Spleen (tissue), 11 donors: ENCODE results near the gene ZNF500. TPM values are rescaled to one million over a fixed set of nuclear protein-coding genes. Genes with fewer than 3 reads are reported as not detected.

Experiments
- DNase-seq: peaks from one replicate; pipeline ENCODE4 v3.0.0-alpha.2; 2020
- H3K27ac ChIP-seq, 8 donors: fragments of 200-600 bp; sonication (generic) in 7 of 8; 1 replicate in 4 of 8; 2 replicates in 4 of 8; pipeline versions ENCODE4 v1.5.0 to v1.8.0; 2016 to 2021; ENCODE audit warnings: inconsistent platforms in 4 of 8, mild to moderate bottlenecking in 4 of 8, moderate library complexity in 1 of 8
- H3K27me3 ChIP-seq, 7 donors: fragments of 200-600 bp; sonication (generic) in 6 of 7; replicated peaks in 1 of 7; 1 replicate in 4 of 7; 2 replicates in 3 of 7; pipeline versions ENCODE4 v1.5.0 to v1.8.0; 2016 to 2021; ENCODE audit warnings: inconsistent platforms in 3 of 7, mild to moderate bottlenecking in 1 of 7
- H3K36me3 ChIP-seq, 6 donors: fragments of 200-600 bp; sonication (generic) in 5 of 6; 1 replicate in 4 of 6; 2 replicates in 2 of 6; pipeline versions ENCODE4 v1.5.0 to v1.8.0; 2016 to 2021; ENCODE audit warnings: inconsistent platforms in 2 of 6
- H3K4me1 ChIP-seq, 6 donors: fragments of 200-600 bp; sonication (generic) in 5 of 6; 1 replicate in 3 of 6; 2 replicates in 3 of 6; pipeline versions ENCODE4 v1.5.0 to v1.8.0; 2016 to 2021; ENCODE audit warnings: inconsistent platforms in 3 of 6
- H3K4me3 ChIP-seq, 8 donors: fragments of 200-600 bp; sonication (generic) in 7 of 8; 1 replicate in 4 of 8; 2 replicates in 4 of 8; pipeline versions ENCODE4 v1.5.0 to v1.8.0; 2016 to 2021; ENCODE audit warnings: inconsistent platforms in 4 of 8, mild to moderate bottlenecking in 4 of 8, moderate library complexity in 2 of 8
- H3K9me3 ChIP-seq, 8 donors: fragments of 200-600 bp; sonication (generic) in 7 of 8; 1 replicate in 4 of 8; 2 replicates in 4 of 8; pipeline versions ENCODE4 v1.5.0 to v1.8.0; 2016 to 2021; ENCODE audit warnings: inconsistent platforms in 4 of 8
- CTCF ChIP-seq, 11 experiments: fragments of 200-600 bp in 7 of 11; fragments of 450-650 bp in 4 of 11; sonication (generic) in 4 of 11; IDR thresholded peaks in 8 of 11; conservative IDR thresholded peaks in 3 of 11; 1 replicate in 7 of 11; 2 replicates in 4 of 11; pipeline versions ENCODE4 v1.4.0 to v1.8.0; 2016 to 2021; ENCODE audit warnings: antibody characterized with exemption in 11 of 11, inconsistent platforms in 4 of 11, mild to moderate bottlenecking in 1 of 11
- POLR2A ChIP-seq, 3 donors: fragments of 450-650 bp; IDR thresholded peaks; one replicate each; pipeline ENCODE4 v1.5.1; 2017; ENCODE audit warnings: antibody characterized with exemption in 3 of 3, mild to moderate bottlenecking in 1 of 3
- POLR2AphosphoS5 ChIP-seq, 3 donors: sonication (generic); formaldehyde crosslinking; IDR thresholded peaks; one replicate each; pipeline ENCODE4 v1.5.1; 2017; ENCODE audit warnings: antibody characterized with exemption in 3 of 3
- WGBS, 5 donors: extraction: QIAGEN DNeasy Blood & Tissue Kit in 3 of 5; methylation state at CpG; one replicate each; pipeline versions ENCODE4 v1.1.5 to v1.1.7; 2013 to 2018; 5-methylcytosine and 5-hydroxymethylcytosine counted together
- intact Hi-C: fragments of 100-400 bp; cut with DNase I; formaldehyde crosslinking; loops from one replicate; pipeline ENCODE4 v1.15.0; 2023; ENCODE audit warnings: low total_unique reads
- polyA plus RNA-seq, 3 donors: library from polyadenylated mRNA; stranded (reverse); fragments of 200-250 nt; gene quantifications; one replicate each; pipeline ENCODE4 v1.2.1, GENCODE V29; 2013
- total RNA-seq, 7 donors: library from RNA; depleted of rRNA in 3 of 7; stranded (reverse); fragments of >200 nt in 3 of 7; fragmentation: NEBNext Ultra II Directional in 4 of 7; extraction: Animal tissue kit (Norgen Biotek cat#: 25700) in 4 of 7; gene quantifications; one replicate each; pipeline versions ENCODE4 v1.1.0 to v1.2.1, GENCODE V29; 2016 to 2021
- donor health status: healthy with polysubstance abuse.
- donor health status: DM: no; HTN: no; CAD: no; lungs with moderate emphysema.
- donor health status: DM: no; HTN: no; CAD: no.
- donor health status: Bipolar disorder and iron deficiency.
- donor health status: healthy.
- donor health status: DM: no; HTN: no; CAD: no.
- donor health status: DM: yes; HTN: yes; CAD: no.

The ZNF500 gene
- total and polyA plus RNA-seq, 10 donors, result 2.5 to 32.3 (median 19.0) TPM

GRCh38 chr16:4748682-4749411 lies 18.1 kb downstream of the ZNF500 start:
- H3K4me3 ChIP-seq, result no peak overlapping the region
- peak overlapping the region in 3 of 8 donors; percentile 2 to 65 (median 33) for H3K27ac ChIP-seq
- H3K4me1 ChIP-seq, result peaks cover 0 to 34% (median 10%) of the 10 kb centered on the region in 6 donors
- TF ChIP-seq POLR2AphosphoS5 (IDR thresholded peaks at IDR 0.05) (peak in 2 of 3 donors; percentile 13 to 34), CTCF (IDR thresholded peaks at IDR 0.05 in 8 of 11, conservative IDR thresholded peaks at IDR 0.05 in 3 of 11) (no peak), POLR2A (IDR thresholded peaks at IDR 0.05) (no peak)
- intact Hi-C loops, result no loop called here
- DNase-seq, result no peak
- no peaks in the 10 kb centered on the region for H3K27me3 ChIP-seq
- H3K9me3 ChIP-seq, result no peaks in the 10 kb centered on the region
- 88 to 92% (median 90%) methylated on average over 8 to 16 of the region's 16 CpGs for WGBS, 5 donors
- peaks cover 4 to 56% (median 44%) of the 10 kb centered on the region in 6 donors for H3K36me3 ChIP-seq

- H3K36me3 ChIP-seq, result peaks cover 4 to 49% (median 37%) of the 10 kb centered on the region in 6 donors
Observed at GRCh38 chr16:4747906-4748681, 18.9 kb downstream of the ZNF500 start.

GRCh38 chr16:4746991-4747574 lies 19.9 kb downstream of the ZNF500 start:
- Histone ChIP-seq H3K27ac (peak overlapping the region in 4 of 8 donors; percentile 23 to 65 (median 46)), H3K4me1 (peaks cover 0 to 51% (median 21%) of the 10 kb centered on the region in 6 donors), H3K27me3 (no peaks in the 10 kb centered on the region), H3K36me3 (peaks cover 0 to 39% (median 26%) of the 10 kb centered on the region in 6 donors), H3K4me3 (no peak overlapping the region), H3K9me3 (no peaks in the 10 kb centered on the region)
- DNase-seq, result no peak
- intact Hi-C loops, result no loop called here
- peak in 1 of 3 donors; percentile 69 for TF ChIP-seq POLR2AphosphoS5 (IDR thresholded peaks at IDR 0.05)
- no peak for TF ChIP-seq CTCF (IDR thresholded peaks at IDR 0.05 in 8 of 11, conservative IDR thresholded peaks at IDR 0.05 in 3 of 11)
- WGBS, 5 donors, result 36 to 62% (median 47%) methylated on average over 15 of the region's 15 CpGs

More at GRCh38 chr16:4747906-4748681, 18.9 kb downstream of the ZNF500 start:
- WGBS, 5 donors, result 53 to 73% (median 69%) methylated on average over 13 to 14 of the region's 14 CpGs
- no peaks in the 10 kb centered on the region for H3K9me3 ChIP-seq
- peaks cover 0 to 42% (median 16%) of the 10 kb centered on the region in 6 donors for H3K4me1 ChIP-seq
- intact Hi-C loops, result no loop called here
- no peaks in the 10 kb centered on the region for H3K27me3 ChIP-seq
- H3K4me3 ChIP-seq, result no peak overlapping the region
- H3K27ac ChIP-seq, result peak overlapping the region in 5 of 8 donors; percentile 2 to 65 (median 33)
- no peak for TF ChIP-seq POLR2AphosphoS5 (IDR thresholded peaks at IDR 0.05)
- no peak for TF ChIP-seq CTCF (IDR thresholded peaks at IDR 0.05 in 8 of 11, conservative IDR thresholded peaks at IDR 0.05 in 3 of 11)
- no peak for TF ChIP-seq POLR2A (IDR thresholded peaks at IDR 0.05)
- DNase-seq, result no peak
